GM23338 (cell line): ENCODE measurements around the gene C1orf198. TPM values are rescaled to one million over a fixed set of nuclear protein-coding genes. Genes with fewer than 3 reads are reported as not detected.

Source experiments
- ATAC-seq: fragments of 200-7000 bp; cut with Tn5 transposase; 3 replicates; pipeline ENCODE4 v1.9.1; 2020
- DNase-seq: peaks from one replicate; pipeline ENCODE4 v3.0.0-alpha.2; 2015; ENCODE audit warnings: low spot score
- H2AFZ ChIP-seq: fragments of 200-600 bp; sonication (generic); 2 replicates; pipeline ENCODE4 v1.8.0; 2016; ENCODE audit warnings: antibody characterized with exemption, mild to moderate bottlenecking, moderate library complexity
- H3F3A ChIP-seq: fragments of 200-600 bp; sonication (generic); replicated peaks from 2 replicates; pipeline ENCODE4 v1.8.0; 2017; ENCODE audit warnings: antibody characterized with exemption, mixed run types, low read depth
- H3K27ac ChIP-seq: fragments of 200-600 bp; sonication (generic); 2 replicates; pipeline ENCODE4 v1.6.1; 2016; ENCODE audit warnings: low read depth
- H3K27me3 ChIP-seq: fragments of 200-600 bp; sonication (generic); 2 replicates; pipeline ENCODE4 v1.8.0; 2016; ENCODE audit warnings: mild to moderate bottlenecking, mixed run types, moderate library complexity; ENCODE audit not compliant: insufficient read depth
- H3K36me3 ChIP-seq: fragments of 200-600 bp; sonication (generic); 2 replicates; pipeline ENCODE4 v1.8.0; 2016; ENCODE audit warnings: mild to moderate bottlenecking; ENCODE audit not compliant: insufficient read depth
- H3K4me1 ChIP-seq: fragments of 200-600 bp; sonication (generic); 2 replicates; pipeline ENCODE4 v1.8.0; 2016; ENCODE audit warnings: mild to moderate bottlenecking, moderate library complexity; ENCODE audit not compliant: insufficient read depth
- H3K4me2 ChIP-seq: fragments of 200-600 bp; sonication (generic); 2 replicates; pipeline ENCODE4 v1.7.1; 2017; ENCODE audit warnings: mixed run types
- H3K4me3 ChIP-seq: fragments of 200-600 bp; sonication (generic); 2 replicates; pipeline ENCODE4 v1.6.1; 2016; ENCODE audit warnings: mixed run types
- H3K79me2 ChIP-seq: fragments of 200-600 bp; sonication (generic); replicated peaks from 2 replicates; pipeline ENCODE4 v1.8.0; 2017; ENCODE audit warnings: mild to moderate bottlenecking; ENCODE audit not compliant: insufficient read depth
- H3K9me2 ChIP-seq: fragments of 200-600 bp; sonication (generic); 2 replicates; pipeline ENCODE4 v1.8.0; 2017; ENCODE audit not compliant: insufficient read depth
- H4K20me1 ChIP-seq: fragments of 200-600 bp; sonication (generic); replicated peaks from 2 replicates; pipeline ENCODE4 v1.8.0; 2017; ENCODE audit warnings: mild to moderate bottlenecking; ENCODE audit not compliant: insufficient read depth
- H3K27ac Mint-ChIP-seq: 2 replicates; pipeline ENCODE4 v1.8.0; 2020; ENCODE audit warnings: inconsistent platforms, mild to moderate bottlenecking, moderate library complexity, mixed read lengths
- H3K27me3 Mint-ChIP-seq: 3 replicates; pipeline ENCODE4 v1.8.0; 2022; ENCODE audit warnings: low read depth, mild to moderate bottlenecking, moderate library complexity, mixed read lengths, inconsistent platforms; ENCODE audit not compliant: insufficient read depth, poor library complexity
- H3K36me3 Mint-ChIP-seq: 3 replicates; pipeline ENCODE4 v1.8.0; 2021; ENCODE audit warnings: low read depth, mild to moderate bottlenecking, inconsistent platforms, moderate library complexity, mixed read lengths
- H3K4me1 Mint-ChIP-seq: 3 replicates; pipeline ENCODE4 v1.8.0; 2020; ENCODE audit warnings: mild to moderate bottlenecking, inconsistent platforms, mixed read lengths
- H3K4me3 Mint-ChIP-seq: 3 replicates; pipeline ENCODE4 v1.8.0; 2021; ENCODE audit warnings: moderate library complexity, mild to moderate bottlenecking, inconsistent platforms, mixed read lengths
- H3K9me3 Mint-ChIP-seq: 3 replicates; pipeline ENCODE4 v1.8.0; 2020; ENCODE audit warnings: moderate library complexity, mild to moderate bottlenecking, inconsistent platforms, mixed read lengths
- JUNB ChIP-seq: IDR thresholded peaks from one replicate; pipeline ENCODE4 v1.6.1; 2016; ENCODE audit warnings: antibody characterized with exemption; ENCODE audit not compliant: unreplicated experiment
- STAT1 ChIP-seq: IDR thresholded peaks from one replicate; pipeline ENCODE4 v1.6.1; 2016; ENCODE audit warnings: antibody characterized with exemption; ENCODE audit not compliant: unreplicated experiment
- ZNF462 ChIP-seq: fragments of 250-450 bp; sonication (Bioruptor Pico); IDR thresholded peaks from 2 replicates; pipeline ENCODE4 v1.5.0; 2020; ENCODE audit warnings: mild to moderate bottlenecking, moderate library complexity
- polyA plus RNA-seq: library from polyadenylated mRNA; unstranded; fragments of >200 nt; fragmentation: Nextera tagmentation; extraction: Ambion mirVana; gene quantifications from 2 replicates; pipeline ENCODE4 v1.2.1, GENCODE V29; 2016
- total RNA-seq: library from RNA; depleted of rRNA; stranded (reverse); fragments of >200 nt; shearing (Covaris generic); gene quantifications from 2 replicates; pipeline ENCODE4 v1.2.3, GENCODE V29; 2014
- TF ChIP-seq, protein P1 (sequence below): IDR thresholded peaks from one replicate; pipeline ENCODE4 v1.6.1; 2018; ENCODE audit warnings: antibody characterized with exemption; ENCODE audit not compliant: unreplicated experiment

Gene C1orf198
- total and polyA plus RNA-seq, 2 experiments from 2014 or later = 14.9 to 46.6 TPM

GRCh38 chr1:230794871-230795605 is 73.3 kb downstream of the C1orf198 start:
- no peak overlapping the region for H3K4me2 ChIP-seq
- no peaks in the 10 kb centered on the region for H3K4me1 ChIP-seq
- no peak overlapping the region for H3K27ac ChIP-seq
- H3F3A ChIP-seq = no peaks in the 10 kb centered on the region
- H3K79me2 ChIP-seq = no peaks in the 10 kb centered on the region
- DNase-seq (no peak), ATAC-seq (peak; percentile 16; the same call in 1 of the 3 replicates)
- no peaks in the 10 kb centered on the region for H4K20me1 ChIP-seq
- H3K36me3 Mint-ChIP-seq = no peaks in the 10 kb centered on the region
- peaks cover 3% of the 10 kb centered on the region; the same call in 2 of the 3 replicates for H3K4me1 Mint-ChIP-seq
- no peak overlapping the region for H3K4me3 Mint-ChIP-seq
- no peak overlapping the region for H2AFZ ChIP-seq
- no peak overlapping the region for H3K4me3 ChIP-seq
- H3K36me3 ChIP-seq = no peaks in the 10 kb centered on the region
- TF ChIP-seq JUNB (no peak), ZNF462 (CRISPR knock-in tag) (no peak), STAT1 (no peak)
- TF ChIP-seq, protein P1, sequence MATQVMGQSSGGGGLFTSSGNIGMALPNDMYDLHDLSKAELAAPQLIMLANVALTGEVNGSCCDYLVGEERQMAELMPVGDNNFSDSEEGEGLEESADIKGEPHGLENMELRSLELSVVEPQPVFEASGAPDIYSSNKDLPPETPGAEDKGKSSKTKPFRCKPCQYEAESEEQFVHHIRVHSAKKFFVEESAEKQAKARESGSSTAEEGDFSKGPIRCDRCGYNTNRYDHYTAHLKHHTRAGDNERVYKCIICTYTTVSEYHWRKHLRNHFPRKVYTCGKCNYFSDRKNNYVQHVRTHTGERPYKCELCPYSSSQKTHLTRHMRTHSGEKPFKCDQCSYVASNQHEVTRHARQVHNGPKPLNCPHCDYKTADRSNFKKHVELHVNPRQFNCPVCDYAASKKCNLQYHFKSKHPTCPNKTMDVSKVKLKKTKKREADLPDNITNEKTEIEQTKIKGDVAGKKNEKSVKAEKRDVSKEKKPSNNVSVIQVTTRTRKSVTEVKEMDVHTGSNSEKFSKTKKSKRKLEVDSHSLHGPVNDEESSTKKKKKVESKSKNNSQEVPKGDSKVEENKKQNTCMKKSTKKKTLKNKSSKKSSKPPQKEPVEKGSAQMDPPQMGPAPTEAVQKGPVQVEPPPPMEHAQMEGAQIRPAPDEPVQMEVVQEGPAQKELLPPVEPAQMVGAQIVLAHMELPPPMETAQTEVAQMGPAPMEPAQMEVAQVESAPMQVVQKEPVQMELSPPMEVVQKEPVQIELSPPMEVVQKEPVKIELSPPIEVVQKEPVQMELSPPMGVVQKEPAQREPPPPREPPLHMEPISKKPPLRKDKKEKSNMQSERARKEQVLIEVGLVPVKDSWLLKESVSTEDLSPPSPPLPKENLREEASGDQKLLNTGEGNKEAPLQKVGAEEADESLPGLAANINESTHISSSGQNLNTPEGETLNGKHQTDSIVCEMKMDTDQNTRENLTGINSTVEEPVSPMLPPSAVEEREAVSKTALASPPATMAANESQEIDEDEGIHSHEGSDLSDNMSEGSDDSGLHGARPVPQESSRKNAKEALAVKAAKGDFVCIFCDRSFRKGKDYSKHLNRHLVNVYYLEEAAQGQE = no peak
- no peaks in the 10 kb centered on the region for H3K9me2 ChIP-seq
- H3K27me3 ChIP-seq = peaks cover 15% of the 10 kb centered on the region; the same call in 1 of the 2 replicates
- no peak overlapping the region for H3K27ac Mint-ChIP-seq
- H3K27me3 Mint-ChIP-seq = no peaks in the 10 kb centered on the region
- H3K9me3 Mint-ChIP-seq = no peaks in the 10 kb centered on the region
